Ovary (tissue), 3 donors: ENCODE measurements around the gene TP53INP2.

Source experiments
- EP300 ChIP-seq: sonication (generic); formaldehyde crosslinking; IDR thresholded peaks from one replicate; pipeline ENCODE4 v1.6.1; 2017; ENCODE audit warnings: antibody characterized with exemption
- TF ChIP-seq, protein P1 (sequence below), 3 donors: fragments of 450-650 bp in 2 of 3; fragments of 200-600 bp in 1 of 3; IDR thresholded peaks; one replicate each; pipeline versions ENCODE4 v1.5.1 to v1.8.0; 2016 to 2022; ENCODE audit warnings: antibody characterized with exemption in 3 of 3, mild to moderate bottlenecking in 1 of 3
- donor health status: DM: no; HTN: no; CAD: no.

DNA sequence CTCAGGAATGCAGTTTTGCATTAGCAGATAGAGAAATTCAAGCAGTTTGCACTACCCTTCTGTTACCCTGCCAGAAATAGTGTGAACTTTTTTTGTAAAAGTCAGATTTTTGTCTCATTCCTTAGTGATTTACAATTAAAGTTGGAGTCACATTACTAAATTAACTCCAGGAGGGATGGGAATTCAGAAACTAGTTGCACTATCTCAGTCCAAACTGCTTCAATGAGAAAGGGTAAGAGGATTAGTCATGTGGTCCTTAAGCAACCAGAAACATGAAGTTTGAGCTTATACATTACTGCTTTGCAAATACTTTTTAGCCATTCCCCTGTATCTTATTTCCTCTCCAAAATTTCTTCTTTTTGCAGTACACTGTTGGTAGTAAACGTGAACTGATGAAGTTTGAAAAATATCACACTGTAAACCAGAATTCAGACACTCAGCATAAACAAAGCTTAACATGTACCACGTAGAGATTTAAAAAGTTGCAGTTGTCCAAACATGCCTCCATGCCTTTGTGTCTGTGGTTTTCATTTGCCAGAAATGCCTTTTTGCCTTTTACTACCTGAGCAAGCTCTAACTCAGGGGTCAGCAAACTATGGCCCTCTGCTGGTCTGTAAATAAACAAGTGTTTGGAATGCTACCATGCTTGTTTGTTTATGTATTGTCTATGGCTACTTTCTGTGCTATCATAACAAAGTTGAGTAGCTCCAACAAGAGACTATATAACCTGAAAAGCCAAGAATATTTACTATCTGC is 49.7 kb downstream of the TP53INP2 start:
- TF ChIP-seq EP300 = no peak
- TF ChIP-seq, protein P1, sequence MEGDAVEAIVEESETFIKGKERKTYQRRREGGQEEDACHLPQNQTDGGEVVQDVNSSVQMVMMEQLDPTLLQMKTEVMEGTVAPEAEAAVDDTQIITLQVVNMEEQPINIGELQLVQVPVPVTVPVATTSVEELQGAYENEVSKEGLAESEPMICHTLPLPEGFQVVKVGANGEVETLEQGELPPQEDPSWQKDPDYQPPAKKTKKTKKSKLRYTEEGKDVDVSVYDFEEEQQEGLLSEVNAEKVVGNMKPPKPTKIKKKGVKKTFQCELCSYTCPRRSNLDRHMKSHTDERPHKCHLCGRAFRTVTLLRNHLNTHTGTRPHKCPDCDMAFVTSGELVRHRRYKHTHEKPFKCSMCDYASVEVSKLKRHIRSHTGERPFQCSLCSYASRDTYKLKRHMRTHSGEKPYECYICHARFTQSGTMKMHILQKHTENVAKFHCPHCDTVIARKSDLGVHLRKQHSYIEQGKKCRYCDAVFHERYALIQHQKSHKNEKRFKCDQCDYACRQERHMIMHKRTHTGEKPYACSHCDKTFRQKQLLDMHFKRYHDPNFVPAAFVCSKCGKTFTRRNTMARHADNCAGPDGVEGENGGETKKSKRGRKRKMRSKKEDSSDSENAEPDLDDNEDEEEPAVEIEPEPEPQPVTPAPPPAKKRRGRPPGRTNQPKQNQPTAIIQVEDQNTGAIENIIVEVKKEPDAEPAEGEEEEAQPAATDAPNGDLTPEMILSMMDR (IDR thresholded peaks at IDR 0.05) = no peak
